IMR-90 (cell line): ENCODE data around the gene MOB3B.

Experiments used
- POLR2A ChIP-seq: IDR thresholded peaks from 2 replicates; pipeline ENCODE4 v1.6.1; 2012; ENCODE audit warnings: mild to moderate bottlenecking, low read depth, low read length
- TF ChIP-seq, protein P1 (sequence below): conservative IDR thresholded peaks from 2 replicates; pipeline ENCODE4 v1.5.1; 2012; ENCODE audit warnings: mild to moderate bottlenecking, low read depth, low read length, improper control_type of control experiment

DNA sequence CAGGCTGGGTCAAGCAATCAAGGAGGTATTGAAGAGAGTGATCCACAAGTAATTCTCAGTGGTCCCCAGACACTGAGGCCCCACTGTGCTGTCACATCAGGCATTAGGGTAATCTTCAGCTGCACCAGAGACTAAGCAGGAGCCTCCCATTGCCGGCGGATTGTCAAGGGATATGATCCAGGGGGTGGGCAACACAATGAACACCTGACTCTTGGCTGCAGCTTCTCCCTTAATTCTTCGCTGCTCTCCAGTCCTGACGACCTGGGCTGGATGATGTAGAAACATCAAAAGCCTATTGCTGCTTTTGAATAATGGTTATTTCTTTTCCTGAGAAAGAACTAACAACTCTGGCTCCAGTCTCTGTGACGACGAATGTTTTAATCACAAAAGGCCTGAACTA, 83.9 kb downstream of the MOB3B start:
- TF ChIP-seq, protein P1, sequence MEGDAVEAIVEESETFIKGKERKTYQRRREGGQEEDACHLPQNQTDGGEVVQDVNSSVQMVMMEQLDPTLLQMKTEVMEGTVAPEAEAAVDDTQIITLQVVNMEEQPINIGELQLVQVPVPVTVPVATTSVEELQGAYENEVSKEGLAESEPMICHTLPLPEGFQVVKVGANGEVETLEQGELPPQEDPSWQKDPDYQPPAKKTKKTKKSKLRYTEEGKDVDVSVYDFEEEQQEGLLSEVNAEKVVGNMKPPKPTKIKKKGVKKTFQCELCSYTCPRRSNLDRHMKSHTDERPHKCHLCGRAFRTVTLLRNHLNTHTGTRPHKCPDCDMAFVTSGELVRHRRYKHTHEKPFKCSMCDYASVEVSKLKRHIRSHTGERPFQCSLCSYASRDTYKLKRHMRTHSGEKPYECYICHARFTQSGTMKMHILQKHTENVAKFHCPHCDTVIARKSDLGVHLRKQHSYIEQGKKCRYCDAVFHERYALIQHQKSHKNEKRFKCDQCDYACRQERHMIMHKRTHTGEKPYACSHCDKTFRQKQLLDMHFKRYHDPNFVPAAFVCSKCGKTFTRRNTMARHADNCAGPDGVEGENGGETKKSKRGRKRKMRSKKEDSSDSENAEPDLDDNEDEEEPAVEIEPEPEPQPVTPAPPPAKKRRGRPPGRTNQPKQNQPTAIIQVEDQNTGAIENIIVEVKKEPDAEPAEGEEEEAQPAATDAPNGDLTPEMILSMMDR: no peak
- TF ChIP-seq POLR2A: no peak
